ENCODE data around the gene MTERF1.
A peak's percentile ranks its signal among the peaks of the same experiment; 100 is the strongest.

The MTERF1 gene

GRCh38 chr7:91915401-91916050 lies 35.0 kb upstream of the MTERF1 start:
- no peak overlapping the region for H3K4me3 ChIP-seq (replicated peaks in 1 of 2; ENCODE audit: low read depth in 2 of 2, low read length in 2 of 2)
- DNase-seq (ENCODE audit: low read depth in 2 of 2), result peak; percentile 13 to 44
- TF ChIP-seq, protein P1, sequence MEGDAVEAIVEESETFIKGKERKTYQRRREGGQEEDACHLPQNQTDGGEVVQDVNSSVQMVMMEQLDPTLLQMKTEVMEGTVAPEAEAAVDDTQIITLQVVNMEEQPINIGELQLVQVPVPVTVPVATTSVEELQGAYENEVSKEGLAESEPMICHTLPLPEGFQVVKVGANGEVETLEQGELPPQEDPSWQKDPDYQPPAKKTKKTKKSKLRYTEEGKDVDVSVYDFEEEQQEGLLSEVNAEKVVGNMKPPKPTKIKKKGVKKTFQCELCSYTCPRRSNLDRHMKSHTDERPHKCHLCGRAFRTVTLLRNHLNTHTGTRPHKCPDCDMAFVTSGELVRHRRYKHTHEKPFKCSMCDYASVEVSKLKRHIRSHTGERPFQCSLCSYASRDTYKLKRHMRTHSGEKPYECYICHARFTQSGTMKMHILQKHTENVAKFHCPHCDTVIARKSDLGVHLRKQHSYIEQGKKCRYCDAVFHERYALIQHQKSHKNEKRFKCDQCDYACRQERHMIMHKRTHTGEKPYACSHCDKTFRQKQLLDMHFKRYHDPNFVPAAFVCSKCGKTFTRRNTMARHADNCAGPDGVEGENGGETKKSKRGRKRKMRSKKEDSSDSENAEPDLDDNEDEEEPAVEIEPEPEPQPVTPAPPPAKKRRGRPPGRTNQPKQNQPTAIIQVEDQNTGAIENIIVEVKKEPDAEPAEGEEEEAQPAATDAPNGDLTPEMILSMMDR (IDR thresholded peaks at IDR 0.05; ENCODE audit: low read depth, low read length), result no peak

GRCh38 chr7:91913612-91914011 lies 33.1 kb upstream of the MTERF1 start:
- no peak overlapping the region for H3K4me3 ChIP-seq (replicated peaks in 1 of 2; ENCODE audit: low read depth in 2 of 2, low read length in 2 of 2)
- peak; percentile 68 to 84 for DNase-seq (ENCODE audit: low read depth in 2 of 2)
- TF ChIP-seq, protein P1 (IDR thresholded peaks at IDR 0.05; ENCODE audit: low read depth, low read length), result no peak

DNA sequence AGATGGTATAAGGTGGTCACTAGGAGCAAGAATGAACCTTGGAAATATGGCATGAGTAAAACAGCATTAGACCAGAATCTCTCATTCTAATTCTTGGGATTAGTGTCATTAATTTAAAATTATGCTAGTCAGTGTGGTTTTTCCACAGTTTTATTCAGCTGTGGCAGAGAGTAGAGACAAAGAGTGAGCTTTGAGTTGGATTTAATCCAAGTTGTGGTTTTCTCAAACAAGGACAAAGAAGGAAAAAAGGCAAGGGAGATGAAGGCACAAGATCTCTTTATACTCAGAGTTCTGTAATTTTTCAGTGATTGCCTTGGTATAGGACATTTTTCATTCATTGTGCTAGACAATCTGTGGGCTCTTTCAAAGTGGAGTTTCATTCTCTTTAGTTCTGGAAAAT lies 32.0 kb upstream of the MTERF1 start:
- TF ChIP-seq, protein P1 (IDR thresholded peaks at IDR 0.05; ENCODE audit: low read depth, low read length), result no peak
- peak; percentile 34 to 41 for DNase-seq (ENCODE audit: low read depth in 2 of 2)
- no peak overlapping the region for H3K4me3 ChIP-seq (replicated peaks in 1 of 2; ENCODE audit: low read depth in 2 of 2, low read length in 2 of 2)

GRCh38 chr7:91911121-91911520 lies 30.6 kb upstream of the MTERF1 start:
- TF ChIP-seq, protein P1 (IDR thresholded peaks at IDR 0.05; ENCODE audit: low read depth, low read length), result no peak
- DNase-seq (ENCODE audit: low read depth in 2 of 2), result no peak
- no peak overlapping the region for H3K4me3 ChIP-seq (replicated peaks in 1 of 2; ENCODE audit: low read depth in 2 of 2, low read length in 2 of 2)

GRCh38 chr7:91910171-91910570 lies 29.7 kb upstream of the MTERF1 start:
- H3K4me3 ChIP-seq (replicated peaks in 1 of 2; ENCODE audit: low read depth in 2 of 2, low read length in 2 of 2), result no peak overlapping the region
- no peak for DNase-seq (ENCODE audit: low read depth in 2 of 2)
- TF ChIP-seq, protein P1 (IDR thresholded peaks at IDR 0.05; ENCODE audit: low read depth, low read length), result no peak

DNA sequence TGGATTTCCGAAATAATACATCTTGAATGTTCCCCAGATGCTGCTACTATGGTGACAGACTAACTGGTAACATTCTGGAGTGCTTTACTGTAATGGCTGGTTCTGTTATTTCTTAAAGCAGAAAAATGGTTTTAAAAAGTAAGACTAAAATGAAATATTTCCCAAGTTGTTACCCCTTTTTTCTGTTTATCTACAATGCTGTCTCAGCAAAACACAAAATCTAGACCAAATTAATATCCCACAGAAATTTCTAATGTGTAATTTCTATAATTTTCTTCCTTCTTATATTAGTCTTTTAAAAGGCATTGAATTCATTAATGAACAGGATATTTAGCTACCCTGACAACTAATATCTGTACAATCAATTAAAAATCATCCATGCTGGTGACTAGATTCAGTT lies 19.1 kb upstream of the MTERF1 start:
- H3K4me3 ChIP-seq (replicated peaks in 1 of 2; ENCODE audit: low read depth in 2 of 2, low read length in 2 of 2), result no peak overlapping the region
- DNase-seq (ENCODE audit: low read depth in 2 of 2), result no peak
- TF ChIP-seq, protein P1 (IDR thresholded peaks at IDR 0.05; ENCODE audit: low read depth, low read length), result no peak
